ENCODE data around the gene SNCA.

Gene SNCA

GRCh38 chr4:89781321-89781720 lies 55.6 kb downstream of the SNCA start:
- H3K4me3 ChIP-seq (ENCODE audit: low read depth, low read length): no peak overlapping the region
- TF ChIP-seq CTCF (IDR thresholded peaks at IDR 0.05; ENCODE audit: borderline replicate concordance, insufficient read depth, low read depth, low read length): no peak

- no peak for TF ChIP-seq CTCF (IDR thresholded peaks at IDR 0.05; ENCODE audit: borderline replicate concordance, insufficient read depth, low read depth, low read length)
- no peak overlapping the region for H3K4me3 ChIP-seq (ENCODE audit: low read depth, low read length)
Observed at GRCh38 chr4:89773805-89774204, 63.2 kb downstream of the SNCA start.

- no peak for TF ChIP-seq CTCF (IDR thresholded peaks at IDR 0.05; ENCODE audit: borderline replicate concordance, insufficient read depth, low read depth, low read length)
- H3K4me3 ChIP-seq (ENCODE audit: low read depth, low read length): no peak overlapping the region
Observed at GRCh38 chr4:89769856-89770255, 67.1 kb downstream of the SNCA start.

GRCh38 chr4:89767924-89768323 lies 69.0 kb downstream of the SNCA start:
- no peak overlapping the region for H3K4me3 ChIP-seq (ENCODE audit: low read depth, low read length)
- TF ChIP-seq CTCF (IDR thresholded peaks at IDR 0.05; ENCODE audit: borderline replicate concordance, insufficient read depth, low read depth, low read length): no peak

- H3K4me3 ChIP-seq (ENCODE audit: low read depth, low read length): no peak overlapping the region
- TF ChIP-seq CTCF (IDR thresholded peaks at IDR 0.05; ENCODE audit: borderline replicate concordance, insufficient read depth, low read depth, low read length): no peak
Observed at GRCh38 chr4:89765966-89766365, 71.0 kb downstream of the SNCA start.

GRCh38 chr4:89765528-89765927 lies 71.4 kb downstream of the SNCA start:
- no peak for TF ChIP-seq CTCF (IDR thresholded peaks at IDR 0.05; ENCODE audit: borderline replicate concordance, insufficient read depth, low read depth, low read length)
- H3K4me3 ChIP-seq (ENCODE audit: low read depth, low read length): no peak overlapping the region

GRCh38 chr4:89762311-89762710 lies 74.7 kb downstream of the SNCA start:
- H3K4me3 ChIP-seq (ENCODE audit: low read depth, low read length): no peak overlapping the region
- TF ChIP-seq CTCF (IDR thresholded peaks at IDR 0.05; ENCODE audit: borderline replicate concordance, insufficient read depth, low read depth, low read length): no peak

Data from GM12875 (cell line).